Measurements from ENCODE around the gene AKR7A3.
A peak's percentile ranks its signal among the peaks of the same experiment; 100 is the strongest.
"Not testable (repeated sequence)": the region's sequence is repeated elsewhere in the genome, so short reads cannot be mapped to it uniquely, and the experiment has no call there.

Gene AKR7A3

GRCh38 chr1:19317126-19317910 lies 28.7 kb upstream of the AKR7A3 start:
- no peak for DNase-seq

GRCh38 chr1:19315378-19316198 lies 27.0 kb upstream of the AKR7A3 start:
- no peak for DNase-seq

- DNase-seq, result no peak
These were observed 25.7 kb upstream of the AKR7A3 start for GRCh38 chr1:19313961-19314882.

- DNase-seq, result no peak
These were observed 25.0 kb upstream of the AKR7A3 start for GRCh38 chr1:19313636-19313959.

GRCh38 chr1:19312782-19313635 lies 24.4 kb upstream of the AKR7A3 start:
- no peak for DNase-seq

- DNase-seq, result peak; percentile 88 to 90
These were observed 23.6 kb upstream of the AKR7A3 start, which contains the start of the genes AKR7A2 and SLC66A1 for GRCh38 chr1:19311931-19312781. Gene AKR7A2, minus strand, starts transcription at chr1:19312144. Its CDS starts 20 bp downstream, at chr1:19312124. Gene SLC66A1, plus strand, starts transcription at chr1:19312326. Its CDS starts 5,352 bp downstream, at chr1:19317678.

GRCh38 chr1:19311503-19311930 lies 22.9 kb upstream of the AKR7A3 start:
- no peak for DNase-seq

GRCh38 chr1:19310720-19311502 lies 22.3 kb upstream of the AKR7A3 start:
- DNase-seq, result no peak

GRCh38 chr1:19310061-19310460 lies 21.5 kb upstream of the AKR7A3 start:
- no peak for DNase-seq

GRCh38 chr1:19309123-19309813 lies 20.7 kb upstream of the AKR7A3 start:
- no peak for DNase-seq

- DNase-seq, result no peak
These were observed 19.9 kb upstream of the AKR7A3 start for GRCh38 chr1:19308509-19308907.

GRCh38 chr1:19307794-19308508 lies 19.4 kb upstream of the AKR7A3 start:
- no peak for DNase-seq

- no peak for DNase-seq
These were observed 18.4 kb upstream of the AKR7A3 start for GRCh38 chr1:19306941-19307340.

GRCh38 chr1:19305880-19306279 lies 17.3 kb upstream of the AKR7A3 start:
- DNase-seq, result no peak

- DNase-seq, result not testable (repeated sequence)
These were observed 15.5 kb upstream of the AKR7A3 start for GRCh38 chr1:19304081-19304480.

- no peak for DNase-seq
These were observed 11.6 kb upstream of the AKR7A3 start for GRCh38 chr1:19300211-19300610.

- no peak for DNase-seq
These were observed 6.1 kb upstream of the AKR7A3 start for GRCh38 chr1:19294638-19295037.

- no peak for DNase-seq
These were observed 674 bp upstream of the AKR7A3 start for GRCh38 chr1:19289244-19289643.
